GM11168 (cell line): ENCODE data around the gene GZMH.
"Not testable (repeated sequence)": the region's sequence is repeated elsewhere in the genome, so short reads cannot be mapped to it uniquely, and the experiment has no call there.

ENCODE experiments used
- in situ Hi-C: fragments of 300-500 bp; cut with MboI; formaldehyde crosslinking; loops from one replicate; pipeline ENCODE4 v1.12.0; 2022; ENCODE audit warnings: low sequenced_read_pairs; ENCODE audit not compliant: unreplicated experiment

The GZMH gene

DNA sequence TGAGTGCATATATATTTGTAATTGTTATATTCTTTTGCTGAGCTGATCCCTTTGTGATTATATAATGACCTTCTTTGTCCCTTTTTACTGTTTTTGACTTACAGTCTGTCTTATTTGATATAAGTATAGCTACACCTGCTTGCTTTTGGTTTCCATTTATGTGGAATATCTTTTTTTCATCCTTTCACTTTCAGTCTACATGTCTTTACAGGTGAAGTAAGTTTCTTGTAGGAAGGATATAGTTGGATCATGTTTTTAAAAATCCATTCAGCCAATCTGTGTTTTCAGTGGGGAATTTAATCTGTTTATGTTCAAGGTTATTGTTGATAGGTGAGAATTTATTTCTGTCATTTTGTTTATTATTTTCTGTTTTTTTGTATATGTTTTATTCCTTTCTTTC is 12.1 kb downstream of the GZMH start:
- in situ Hi-C loops, result no loop called here

GRCh38 chr14:24595073-24595808 is 14.2 kb downstream of the GZMH start:
- in situ Hi-C loops, result no loop called here

DNA sequence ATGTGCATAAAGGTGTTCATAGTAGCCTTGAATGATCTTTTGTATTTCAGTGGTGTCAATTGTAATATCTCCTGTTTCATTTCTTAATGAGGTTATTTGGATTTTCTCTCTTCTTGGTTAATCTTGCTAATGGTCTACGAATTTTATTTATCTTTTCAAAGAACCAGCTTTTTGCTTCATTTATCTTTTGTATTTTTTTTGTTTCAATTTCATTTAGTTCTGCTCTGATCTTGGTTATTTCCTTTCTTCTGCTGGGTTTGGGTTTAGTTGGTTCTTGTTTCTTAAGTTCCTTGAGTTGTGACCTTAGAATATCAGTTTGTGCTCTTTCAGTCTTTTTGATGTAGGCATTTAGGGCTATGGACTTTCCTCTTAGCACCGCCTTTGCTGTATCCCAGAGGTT is 18.5 kb downstream of the GZMH start:
- in situ Hi-C loops, result not testable (repeated sequence)

GRCh38 chr14:24584402-24584801 is 25.1 kb downstream of the GZMH start:
- in situ Hi-C loops, result not testable (repeated sequence)

DNA sequence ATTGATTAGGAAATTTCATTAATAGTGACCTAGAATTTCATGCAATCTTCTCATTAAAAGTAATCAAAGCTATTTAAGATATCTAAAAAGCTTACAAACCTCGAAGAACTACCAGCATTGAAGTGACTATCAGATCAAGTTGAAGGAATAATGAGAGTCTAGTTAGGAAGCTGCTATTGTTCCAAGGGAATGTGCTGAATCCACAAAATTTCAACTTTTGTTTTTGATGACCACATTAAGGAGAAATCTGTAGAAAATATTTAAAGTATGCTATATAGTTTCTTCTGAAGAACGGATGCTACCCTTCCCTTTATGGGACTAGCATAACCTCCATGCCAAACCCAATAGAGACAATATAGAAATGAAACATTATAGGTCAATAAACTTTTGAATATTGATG is 30.9 kb downstream of the GZMH start:
- in situ Hi-C loops, result no loop called here

DNA sequence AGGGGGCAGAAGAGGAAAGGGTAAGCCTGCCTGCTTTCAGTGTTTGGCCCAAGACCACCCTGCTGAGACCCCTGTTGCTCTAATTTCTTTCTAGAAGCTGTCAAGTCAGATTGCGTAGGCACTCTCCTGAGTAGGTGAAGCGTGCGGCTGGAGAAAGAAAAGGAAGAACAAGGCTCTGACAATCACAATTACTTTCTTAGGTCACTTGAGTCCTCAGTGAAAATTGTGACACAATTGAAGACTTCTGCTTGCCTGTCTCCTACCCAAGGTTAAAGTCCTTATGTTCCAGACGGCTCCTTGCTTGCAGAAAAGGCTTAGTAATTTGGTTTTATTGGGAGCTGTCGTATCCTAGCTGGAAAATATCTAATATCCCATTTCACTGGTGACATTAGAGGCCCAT is 32.7 kb downstream of the GZMH start:
- in situ Hi-C loops, result no loop called here

GRCh38 chr14:24576182-24576581 is 33.3 kb downstream of the GZMH start, which contains the start of gene CTSG:
CTSG (minus strand) TSS chr14:24576250; CDS start chr14:24576223, 27 bp downstream.
- in situ Hi-C loops, result no loop called here

- in situ Hi-C loops, result no loop called here
These were observed 35.2 kb downstream of the GZMH start for GRCh38 chr14:24574206-24574774.

- in situ Hi-C loops, result no loop called here
These were observed 43.2 kb downstream of the GZMH start for GRCh38 chr14:24566318-24566717.

DNA sequence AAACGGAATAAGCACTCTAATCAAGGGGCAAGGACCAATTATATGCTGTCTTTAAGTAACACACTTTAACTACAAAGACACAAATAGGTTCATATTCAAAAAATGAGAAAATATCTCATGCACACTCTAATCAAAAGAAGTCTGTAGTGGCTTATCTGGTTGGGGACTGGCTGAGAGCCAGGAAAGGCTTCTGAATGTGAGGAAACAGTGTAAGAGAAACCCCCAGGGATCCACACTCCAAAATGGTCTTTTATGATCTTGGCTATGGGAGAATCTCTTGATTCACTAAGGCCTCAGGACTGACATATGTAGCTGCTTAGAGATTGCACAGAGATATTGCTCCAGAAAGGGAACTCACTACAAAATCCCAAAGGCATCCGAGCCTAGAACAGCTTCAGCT is 43.7 kb downstream of the GZMH start:
- in situ Hi-C loops, result no loop called here

DNA sequence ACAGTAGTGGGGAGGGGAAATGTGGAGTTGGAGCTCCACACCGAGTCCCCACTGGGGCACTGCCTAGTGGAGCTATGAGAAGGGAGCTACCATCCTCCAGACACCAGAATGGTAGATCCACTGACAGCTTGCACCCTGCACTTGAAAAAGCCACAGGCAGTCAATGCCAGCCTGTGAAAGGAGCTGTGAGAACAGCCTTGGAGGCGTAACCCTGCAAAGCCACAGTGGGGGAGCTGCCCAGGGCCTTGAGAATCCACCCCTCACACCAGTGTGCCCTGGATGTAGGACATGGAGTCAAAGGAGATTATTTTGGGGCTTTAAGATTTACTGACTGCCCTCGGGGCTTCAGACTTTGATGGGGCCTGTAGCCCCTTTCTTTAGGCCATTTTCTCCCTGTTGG is 46.0 kb downstream of the GZMH start:
- in situ Hi-C loops, result no loop called here

DNA sequence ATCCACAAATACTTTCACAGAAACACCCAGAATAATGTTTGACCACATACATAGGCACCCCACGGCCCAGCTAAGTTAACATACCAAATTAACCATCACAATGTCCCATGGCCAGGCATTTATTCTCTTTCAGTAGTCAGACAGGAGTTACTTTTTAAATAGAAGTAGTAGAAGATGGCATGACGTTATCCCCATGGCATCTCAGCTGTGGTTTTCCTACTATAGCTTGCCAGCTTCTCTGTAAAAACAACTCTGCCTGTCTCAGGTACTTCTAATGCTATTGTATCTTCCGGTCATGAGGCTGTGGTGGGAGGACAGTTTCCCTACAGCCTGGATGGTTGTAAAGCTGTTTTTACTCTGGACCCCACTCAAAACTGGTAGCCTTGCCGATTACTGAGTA is 52.7 kb downstream of the GZMH start:
- in situ Hi-C loops, result no loop called here
